Trophoblast cell (in vitro differentiated cells and primary cell): Measurements from ENCODE around the gene GNPTAB.

Experiments used
- DNase-seq, 2 donors: peaks; one replicate each; pipeline ENCODE4 v3.0.0-alpha.2; 2016
- H2AFZ ChIP-seq: 2 replicates; pipeline ENCODE4 v1.6.1; 2013; ENCODE audit warnings: low read length, moderate library complexity, mild to moderate bottlenecking; ENCODE audit not compliant: insufficient read depth, poor library complexity
- H2AK5ac ChIP-seq: 2 replicates; pipeline ENCODE4 v1.6.1; 2013; ENCODE audit warnings: mild to moderate bottlenecking, low read length
- H2BK120ac ChIP-seq: 2 replicates; pipeline ENCODE4 v1.6.1; 2013; ENCODE audit warnings: low read length, mild to moderate bottlenecking, moderate library complexity; ENCODE audit not compliant: insufficient read depth, poor library complexity
- H2BK12ac ChIP-seq: 2 replicates; pipeline ENCODE4 v1.6.1; 2013; ENCODE audit warnings: mild to moderate bottlenecking, low read length, moderate library complexity
- H2BK5ac ChIP-seq: 2 replicates; pipeline ENCODE4 v1.6.1; 2013; ENCODE audit warnings: low read length, low read depth, moderate library complexity, mild to moderate bottlenecking; ENCODE audit not compliant: poor library complexity
- H3K14ac ChIP-seq: 2 replicates; pipeline ENCODE4 v1.6.1; 2013; ENCODE audit warnings: mild to moderate bottlenecking, low read length
- H3K18ac ChIP-seq: 2 replicates; pipeline ENCODE4 v1.6.1; 2013; ENCODE audit warnings: mild to moderate bottlenecking, low read length
- H3K23ac ChIP-seq: 2 replicates; pipeline ENCODE4 v1.6.1; 2013; ENCODE audit warnings: low read length
- H3K27ac ChIP-seq: 2 replicates; pipeline ENCODE4 v1.5.1; 2013; ENCODE audit warnings: low read depth, mild to moderate bottlenecking, inconsistent platforms, low read length, moderate library complexity
- H3K27me3 ChIP-seq: 2 replicates; pipeline ENCODE4 v1.6.1; 2013; ENCODE audit warnings: inconsistent platforms, mild to moderate bottlenecking, low read length, moderate library complexity; ENCODE audit not compliant: insufficient read depth
- H3K36me3 ChIP-seq, 2 experiments: 1 replicate in 1 of 2; 2 replicates in 1 of 2; pipeline ENCODE4 v1.6.1; 2013; ENCODE audit warnings: low read length in 2 of 2, mild to moderate bottlenecking in 2 of 2, moderate library complexity in 1 of 2; ENCODE audit not compliant: insufficient read depth in 2 of 2, control insufficient read depth in 1 of 2
- H3K4ac ChIP-seq: 2 replicates; pipeline ENCODE4 v1.6.1; 2013; ENCODE audit warnings: low read depth, mild to moderate bottlenecking, low read length, moderate library complexity
- H3K4me1 ChIP-seq, 2 experiments: 1 replicate in 1 of 2; 2 replicates in 1 of 2; pipeline ENCODE4 v1.6.1; 2013; ENCODE audit warnings: low read length in 2 of 2, mild to moderate bottlenecking in 2 of 2, moderate library complexity in 1 of 2; ENCODE audit not compliant: insufficient read depth in 2 of 2, control insufficient read depth in 1 of 2
- H3K4me2 ChIP-seq: 2 replicates; pipeline ENCODE4 v1.6.1; 2013; ENCODE audit warnings: inconsistent platforms, mild to moderate bottlenecking, low read length, moderate library complexity
- H3K4me3 ChIP-seq: 2 replicates; pipeline ENCODE4 v1.5.1; 2013; ENCODE audit warnings: mild to moderate bottlenecking, low read depth, low read length, inconsistent platforms
- H3K79me1 ChIP-seq: one replicate; pipeline ENCODE4 v1.6.1; 2013; ENCODE audit warnings: low read length
- H3K79me2 ChIP-seq: 2 replicates; pipeline ENCODE4 v1.6.1; 2013; ENCODE audit warnings: low read length, mild to moderate bottlenecking; ENCODE audit not compliant: control insufficient read depth, insufficient read depth, poor library complexity
- H3K9ac ChIP-seq: 2 replicates; pipeline ENCODE4 v1.6.1; 2013; ENCODE audit warnings: mild to moderate bottlenecking, low read length
- H3K9me3 ChIP-seq: 2 replicates; pipeline ENCODE4 v1.6.1; 2013; ENCODE audit warnings: low read depth, mild to moderate bottlenecking, control low read depth, inconsistent platforms, low read length; ENCODE audit not compliant: insufficient read depth
- H4K12ac ChIP-seq: 2 replicates; pipeline ENCODE4 v1.6.1; 2013; ENCODE audit warnings: low read depth, mild to moderate bottlenecking, low read length, moderate library complexity
- H4K8ac ChIP-seq: 2 replicates; pipeline ENCODE4 v1.6.1; 2013; ENCODE audit warnings: low read depth, mild to moderate bottlenecking, low read length, moderate library complexity
- H4K91ac ChIP-seq: one replicate; pipeline ENCODE4 v1.6.1; 2013; ENCODE audit warnings: low read depth, mild to moderate bottlenecking, low read length, moderate library complexity
- WGBS: extraction: QIAGEN DNeasy Blood & Tissue Kit; methylation state at CpG from one replicate; pipeline ENCODE4 v1.1.7; 2013; ENCODE audit warnings: missing lambda C conversion rate; ENCODE audit not compliant: insufficient read length, insufficient coverage; ENCODE audit errors: extremely low coverage; 5-methylcytosine and 5-hydroxymethylcytosine counted together

The GNPTAB gene

DNA sequence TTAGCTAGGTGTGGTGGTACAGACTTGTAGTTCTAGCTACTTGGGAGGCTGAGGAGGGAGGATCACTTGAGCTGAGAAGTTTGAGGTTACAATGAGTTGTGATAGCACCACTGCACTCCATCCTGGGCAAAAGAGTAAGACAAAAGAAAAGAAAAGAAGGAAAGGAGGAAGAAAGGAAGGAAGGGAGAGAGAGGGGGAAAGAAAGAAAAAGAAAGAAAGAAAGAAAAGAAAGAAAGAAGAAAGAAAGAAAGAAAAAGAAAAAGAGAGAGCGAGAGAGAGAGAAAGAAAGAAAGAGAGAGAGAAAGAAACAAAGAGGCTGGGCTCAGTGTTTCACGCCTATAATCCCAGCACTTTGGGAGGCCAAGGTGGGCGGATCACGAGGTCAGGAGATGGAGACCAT is 10.3 kb upstream of the GNPTAB start:
- H4K8ac ChIP-seq = no peak overlapping the region
- H3K4me2 ChIP-seq = no peak overlapping the region
- no peaks in the 10 kb centered on the region for H3K4me1 ChIP-seq
- H4K91ac ChIP-seq = no peak overlapping the region
- H3K79me1 ChIP-seq = no peaks in the 10 kb centered on the region
- DNase-seq = no peak
- no peak overlapping the region for H4K12ac ChIP-seq
- no peak overlapping the region for H3K4ac ChIP-seq
- H3K36me3 ChIP-seq = no peaks in the 10 kb centered on the region
- H3K27me3 ChIP-seq = no peaks in the 10 kb centered on the region
- H2AK5ac ChIP-seq = no peak overlapping the region
- H2AFZ ChIP-seq = no peak overlapping the region
- no peak overlapping the region for H2BK12ac ChIP-seq
- H3K23ac ChIP-seq = no peak overlapping the region
- no peaks in the 10 kb centered on the region for H3K9me3 ChIP-seq
- H3K9ac ChIP-seq = no peak overlapping the region
- no peak overlapping the region for H3K27ac ChIP-seq
- no peak overlapping the region for H3K18ac ChIP-seq
- WGBS = no CpG with 5 or more reads among the region's 4 CpGs
- no peak overlapping the region for H3K14ac ChIP-seq
- no peak overlapping the region for H2BK120ac ChIP-seq
- no peak overlapping the region for H3K4me3 ChIP-seq
- no peaks in the 10 kb centered on the region for H3K79me2 ChIP-seq
- H2BK5ac ChIP-seq = no peak overlapping the region

- Histone ChIP-seq H4K91ac (no peak overlapping the region), H3K4me3 (no peak overlapping the region), H3K4me1 (no peaks in the 10 kb centered on the region), H2BK5ac (no peak overlapping the region), H3K9ac (no peak overlapping the region), H3K14ac (no peak overlapping the region), H3K18ac (no peak overlapping the region), H3K9me3 (no peaks in the 10 kb centered on the region), H3K4ac (no peak overlapping the region), H3K79me1 (no peaks in the 10 kb centered on the region), H3K27me3 (no peaks in the 10 kb centered on the region), H4K8ac (no peak overlapping the region), H2AFZ (no peak overlapping the region), H3K79me2 (no peaks in the 10 kb centered on the region), H3K4me2 (no peak overlapping the region), H4K12ac (no peak overlapping the region), H3K27ac (no peak overlapping the region), H2AK5ac (no peak overlapping the region), H3K23ac (no peak overlapping the region), H2BK12ac (peak overlapping the region; percentile 71), H2BK120ac (no peak overlapping the region), H3K36me3 (no peaks in the 10 kb centered on the region)
- WGBS = no CpG with 5 or more reads among the region's 6 CpGs
- peak; percentile 21 to 80 for DNase-seq
These were observed 8.8 kb upstream of the GNPTAB start for GRCh38 chr12:101839324-101840283.

DNA sequence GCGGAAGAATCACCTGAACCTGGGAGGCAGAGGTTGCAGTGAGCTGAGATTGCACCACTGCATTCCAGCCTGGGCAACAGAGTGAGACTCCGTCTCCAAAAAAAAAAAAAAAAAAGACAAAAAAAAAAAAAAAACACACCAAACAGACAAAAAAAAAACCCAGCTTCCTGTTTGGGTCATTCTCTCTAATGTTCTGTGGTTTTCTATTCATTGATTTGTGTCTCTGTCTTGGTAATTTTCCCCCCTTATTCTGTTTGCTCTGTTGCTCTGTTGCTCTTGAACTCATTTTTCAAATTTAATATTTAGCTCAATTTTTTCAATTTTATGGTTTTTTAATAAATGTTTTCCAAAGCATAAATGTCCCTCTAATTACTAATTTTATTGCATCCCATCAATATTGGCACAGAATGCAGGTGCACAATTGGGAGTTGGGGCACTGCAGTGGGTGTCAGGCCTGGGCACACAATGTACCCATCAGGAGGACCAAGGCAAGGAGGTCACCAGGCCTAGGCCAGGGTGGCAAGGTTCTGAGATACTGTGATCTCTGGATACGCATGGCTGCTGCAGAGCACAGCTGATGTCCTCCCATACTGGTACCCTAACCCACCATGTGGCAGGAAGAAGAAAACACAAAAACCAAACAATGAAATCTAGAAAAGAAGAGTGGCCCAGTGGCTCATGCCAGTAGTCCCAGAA is 8.0 kb upstream of the GNPTAB start:
- H3K18ac ChIP-seq = no peak overlapping the region
- peak in 1 of 2 donors; percentile 9 for DNase-seq
- H3K9me3 ChIP-seq = no peaks in the 10 kb centered on the region
- H3K23ac ChIP-seq = no peak overlapping the region
- H2BK12ac ChIP-seq = peak overlapping the region; percentile 2
- H3K79me1 ChIP-seq = no peaks in the 10 kb centered on the region
- H2AK5ac ChIP-seq = no peak overlapping the region
- H4K8ac ChIP-seq = no peak overlapping the region
- H3K4me2 ChIP-seq = no peak overlapping the region
- H3K4me3 ChIP-seq = no peak overlapping the region
- WGBS = no CpG with 5 or more reads among the region's 3 CpGs
- no peak overlapping the region for H2AFZ ChIP-seq
- no peak overlapping the region for H3K27ac ChIP-seq
- no peak overlapping the region for H3K9ac ChIP-seq
- no peaks in the 10 kb centered on the region for H3K79me2 ChIP-seq
- no peaks in the 10 kb centered on the region for H3K27me3 ChIP-seq
- H2BK120ac ChIP-seq = no peak overlapping the region
- H3K14ac ChIP-seq = no peak overlapping the region
- H2BK5ac ChIP-seq = no peak overlapping the region
- no peak overlapping the region for H4K91ac ChIP-seq
- no peak overlapping the region for H4K12ac ChIP-seq
- H3K36me3 ChIP-seq = no peaks in the 10 kb centered on the region
- H3K4ac ChIP-seq = no peak overlapping the region
- no peaks in the 10 kb centered on the region for H3K4me1 ChIP-seq

- no peak overlapping the region for H4K8ac ChIP-seq
- no peaks in the 10 kb centered on the region for H3K9me3 ChIP-seq
- no peaks in the 10 kb centered on the region for H3K4me1 ChIP-seq
- no peak overlapping the region for H2AK5ac ChIP-seq
- H3K79me2 ChIP-seq = peaks cover 4% of the 10 kb centered on the region
- no peak overlapping the region for H3K27ac ChIP-seq
- H4K12ac ChIP-seq = no peak overlapping the region
- no peak overlapping the region for H3K18ac ChIP-seq
- H2BK120ac ChIP-seq = no peak overlapping the region
- no peak overlapping the region for H2AFZ ChIP-seq
- H3K14ac ChIP-seq = no peak overlapping the region
- H3K27me3 ChIP-seq = no peaks in the 10 kb centered on the region
- H2BK12ac ChIP-seq = no peak overlapping the region
- DNase-seq = no peak
- no CpG with 5 or more reads among the region's 1 CpG for WGBS
- no peaks in the 10 kb centered on the region for H3K36me3 ChIP-seq
- no peak overlapping the region for H3K4me2 ChIP-seq
- no peak overlapping the region for H3K4ac ChIP-seq
- H3K23ac ChIP-seq = no peak overlapping the region
- peaks cover 4% of the 10 kb centered on the region for H3K79me1 ChIP-seq
- no peak overlapping the region for H4K91ac ChIP-seq
- H3K9ac ChIP-seq = no peak overlapping the region
- no peak overlapping the region for H3K4me3 ChIP-seq
- no peak overlapping the region for H2BK5ac ChIP-seq
These were observed 1.3 kb upstream of the GNPTAB start for GRCh38 chr12:101832030-101832429.
